DND-41 (cell line): ENCODE results near the gene RBM34.

ENCODE experiments used
- CTCF ChIP-seq: IDR thresholded peaks from 2 replicates; pipeline ENCODE4 v1.5.1; 2012; ENCODE audit warnings: borderline replicate concordance, low read length, moderate library complexity, mild to moderate bottlenecking; ENCODE audit not compliant: poor library complexity, severe bottlenecking; ENCODE audit errors: extremely low read depth
- EZH2 ChIP-seq: IDR thresholded peaks from 3 replicates; pipeline ENCODE4 v1.6.1; 2012; ENCODE audit warnings: borderline replicate concordance, low read depth, mild to moderate bottlenecking, moderate library complexity, low read length, inconsistent platforms; ENCODE audit not compliant: severe bottlenecking

GRCh38 chr1:235124111-235124510 lies 36.9 kb downstream of the RBM34 start:
- no peak for TF ChIP-seq CTCF
- no peak for TF ChIP-seq EZH2
